H1 (cell line): Measurements from ENCODE around the gene FHIT. TPM values are rescaled to one million over a fixed set of nuclear protein-coding genes. Genes with fewer than 3 reads are reported as not detected.

ENCODE experiments used
- CTCF ChIA-PET: fragments of 300-600 bp; sonication (Branson Sonifier 250); formaldehyde crosslinking; loops from one replicate; lab custom pipeline; 2021; ENCODE audit not compliant: partially characterized antibody; lab: Charles Lee
- POLR2A ChIA-PET: fragments of 300-600 bp; sonication (Branson Sonifier 250); formaldehyde crosslinking; loops from one replicate; lab custom pipeline; 2021; ENCODE audit warnings: inconsistent platforms; ENCODE audit not compliant: partially characterized antibody; lab: Charles Lee
- DNase-seq, 2 experiments: peaks; one replicate each; pipeline versions ENCODE4 v3.0.0 to v3.0.0-alpha.2; 2010 to 2022; ENCODE audit warnings: low spot score in 2 of 2, low read depth in 1 of 2, mixed read lengths in 1 of 2
- FAIRE-seq: peaks from 2 replicates; lab custom pipeline; 2011; peaks lifted over from hg19 to GRCh38; lab: Jason Lieb, UNC
- H2AFZ ChIP-seq: 2 replicates; pipeline ENCODE4 v1.8.1; 2012; ENCODE audit warnings: low read length, inconsistent platforms
- H2AK5ac ChIP-seq: 2 replicates; pipeline ENCODE4 v1.6.1; 2013; ENCODE audit warnings: low read depth, low read length
- H2BK120ac ChIP-seq: replicated peaks from 2 replicates; pipeline ENCODE3; 2013; ENCODE audit warnings: low read depth, low read length, inconsistent platforms
- H2BK12ac ChIP-seq: 2 replicates; pipeline ENCODE4 v1.6.1; 2013; ENCODE audit warnings: low read depth, low read length
- H2BK15ac ChIP-seq: 2 replicates; pipeline ENCODE4 v1.6.1; 2013; ENCODE audit warnings: low read length
- H2BK20ac ChIP-seq: 2 replicates; pipeline ENCODE4 v1.6.1; 2013; ENCODE audit warnings: low read length
- H2BK5ac ChIP-seq: 2 replicates; pipeline ENCODE4 v1.6.1; 2013; ENCODE audit warnings: low read depth, low read length
- H3K14ac ChIP-seq: 2 replicates; pipeline ENCODE4 v1.6.1; 2013; ENCODE audit warnings: inconsistent platforms; ENCODE audit not compliant: insufficient read length
- H3K18ac ChIP-seq: 2 replicates; pipeline ENCODE4 v1.6.1; 2013; ENCODE audit warnings: low read length; ENCODE audit errors: extremely low read depth
- H3K23ac ChIP-seq: 2 replicates; pipeline ENCODE4 v1.6.1; 2013; ENCODE audit warnings: inconsistent platforms; ENCODE audit not compliant: insufficient read length
- H3K23me2 ChIP-seq: 2 replicates; pipeline ENCODE4 v1.6.1; 2013; ENCODE audit warnings: low read depth, low read length
- H3K27ac ChIP-seq: 2 replicates; pipeline ENCODE4 v1.6.1; 2011; ENCODE audit warnings: low read depth, low read length, inconsistent platforms
- H3K27me3 ChIP-seq, 4 experiments: replicated peaks in 1 of 4; 1 replicate in 1 of 4; 2 replicates in 3 of 4; pipeline versions ENCODE4 v1.6.1 to v1.8.1; 2011 to 2013; ENCODE audit warnings: low read length in 3 of 4, mild to moderate bottlenecking in 3 of 4, inconsistent platforms in 2 of 4, mixed read lengths in 2 of 4, moderate library complexity in 1 of 4; ENCODE audit not compliant: control insufficient read depth in 3 of 4, insufficient read depth in 3 of 4; ENCODE audit errors: extremely low read depth in 1 of 4
- H3K36me3 ChIP-seq, 4 experiments: 2 replicates each; pipeline versions ENCODE4 v1.6.1 to v1.8.1; 2011 to 2013; ENCODE audit warnings: mild to moderate bottlenecking in 4 of 4, low read length in 3 of 4, moderate library complexity in 2 of 4, control low read depth in 1 of 4, inconsistent platforms in 1 of 4; ENCODE audit not compliant: insufficient read depth in 4 of 4, control insufficient read depth in 2 of 4
- H3K4ac ChIP-seq: replicated peaks from 2 replicates; pipeline ENCODE3; 2013; ENCODE audit warnings: low read length, low read depth, mixed read lengths, inconsistent platforms; ENCODE audit not compliant: insufficient read length
- H3K4me1 ChIP-seq, 4 experiments: replicated peaks in 1 of 4; 1 replicate in 1 of 4; 2 replicates in 3 of 4; pipeline versions ENCODE4 v1.6.1 to v1.8.1; 2011 to 2013; ENCODE audit warnings: low read length in 3 of 4, inconsistent platforms in 2 of 4, mixed read lengths in 1 of 4; ENCODE audit not compliant: insufficient read depth in 4 of 4, control insufficient read depth in 3 of 4
- H3K4me2 ChIP-seq, 2 experiments: 2 replicates each; pipeline versions ENCODE4 v1.6.1 to v1.8.1; 2011 to 2013; ENCODE audit warnings: low read depth in 2 of 2, low read length in 2 of 2, control low read depth in 1 of 2, inconsistent platforms in 1 of 2, mild to moderate bottlenecking in 1 of 2; ENCODE audit not compliant: insufficient read depth in 1 of 2
- H3K4me3 ChIP-seq, 4 experiments: fragments of 200-600, 300-600 bp in 1 of 4; sonication (generic), shearing (Covaris generic), sonication (Bioruptor Twin) in 1 of 4; 2 replicates each; pipeline versions ENCODE4 v1.5.1 to v1.8.1; 2011 to 2016; ENCODE audit warnings: low read length in 4 of 4, low read depth in 3 of 4, control low read depth in 2 of 4, inconsistent platforms in 2 of 4, mild to moderate bottlenecking in 2 of 4, mixed read lengths in 1 of 4, moderate library complexity in 1 of 4; ENCODE audit not compliant: insufficient read depth in 2 of 4; ENCODE audit errors: extremely low read depth in 1 of 4
- H3K56ac ChIP-seq: replicated peaks from 2 replicates; pipeline ENCODE3; 2013; ENCODE audit warnings: low read depth, mild to moderate bottlenecking, mixed read lengths, low read length, inconsistent platforms; ENCODE audit not compliant: insufficient read length
- H3K79me1 ChIP-seq: 2 replicates; pipeline ENCODE4 v1.6.1; 2013; ENCODE audit warnings: low read depth, low read length, control low read depth
- H3K79me2 ChIP-seq, 2 experiments: 2 replicates each; pipeline versions ENCODE4 v1.6.1 to v1.8.1; 2012 to 2013; ENCODE audit warnings: low read length in 2 of 2, mild to moderate bottlenecking in 2 of 2, inconsistent platforms in 1 of 2; ENCODE audit not compliant: insufficient read depth in 2 of 2, control insufficient read depth in 1 of 2
- H3K9ac ChIP-seq, 4 experiments: replicated peaks in 1 of 4; 1 replicate in 1 of 4; 2 replicates in 3 of 4; pipeline versions ENCODE4 v1.6.1 to v1.8.1; 2011 to 2013; ENCODE audit warnings: low read depth in 3 of 4, low read length in 3 of 4, control low read depth in 2 of 4, mild to moderate bottlenecking in 2 of 4, moderate library complexity in 2 of 4, inconsistent platforms in 1 of 4; ENCODE audit errors: extremely low read depth in 1 of 4
- H3K9me3 ChIP-seq, 2 experiments: 2 replicates each; pipeline versions ENCODE4 v1.6.1 to v1.8.1; 2012 to 2013; ENCODE audit warnings: mild to moderate bottlenecking in 2 of 2, moderate library complexity in 2 of 2, control low read depth in 1 of 2, inconsistent platforms in 1 of 2, low read depth in 1 of 2, low read length in 1 of 2, mixed read lengths in 1 of 2; ENCODE audit not compliant: insufficient read depth in 2 of 2
- H4K20me1 ChIP-seq, 2 experiments: replicated peaks in 1 of 2; 2 replicates each; pipeline versions ENCODE3 to v1.8.1; 2011 to 2013; ENCODE audit warnings: inconsistent platforms in 2 of 2, low read length in 2 of 2, mild to moderate bottlenecking in 1 of 2; ENCODE audit not compliant: insufficient read depth in 2 of 2, control insufficient read depth in 1 of 2
- H4K5ac ChIP-seq: 2 replicates; pipeline ENCODE4 v1.6.1; 2013; ENCODE audit warnings: low read length, low read depth, mixed read lengths, inconsistent platforms; ENCODE audit not compliant: insufficient read length
- H4K8ac ChIP-seq: 2 replicates; pipeline ENCODE4 v1.8.0; 2013; ENCODE audit warnings: mild to moderate bottlenecking, moderate library complexity, low read length, inconsistent platforms; ENCODE audit not compliant: insufficient read depth; ENCODE audit errors: extremely low read depth
- H4K91ac ChIP-seq: replicated peaks from 2 replicates; pipeline ENCODE3; 2013; ENCODE audit warnings: low read length, mixed read lengths, inconsistent platforms; ENCODE audit not compliant: insufficient read length
- FOSL1 ChIP-seq: IDR thresholded peaks from 2 replicates; pipeline ENCODE4 v1.6.1; 2011; ENCODE audit warnings: mild to moderate bottlenecking, low read depth, low read length, moderate library complexity; ENCODE audit not compliant: insufficient read depth
- HDAC6 ChIP-seq: IDR thresholded peaks from one replicate; pipeline ENCODE4 v1.7.1; 2012; ENCODE audit warnings: low read depth, mild to moderate bottlenecking, inconsistent platforms, low read length, moderate library complexity
- KDM1A ChIP-seq: fragments of 200-600, 300-600 bp; sonication (generic); IDR thresholded peaks from 2 replicates; pipeline ENCODE4 v1.7.1; 2016; ENCODE audit warnings: mild to moderate bottlenecking, low read length, borderline replicate concordance
- NANOG ChIP-seq: IDR thresholded peaks from 2 replicates; pipeline ENCODE4 v1.6.1; 2011; ENCODE audit warnings: low read length, low read depth, mild to moderate bottlenecking, inconsistent platforms; ENCODE audit not compliant: insufficient read depth, poor library complexity, severe bottlenecking
- RBBP5 ChIP-seq: IDR thresholded peaks from 2 replicates; pipeline ENCODE4 v1.7.1; 2012; ENCODE audit warnings: low read depth, mild to moderate bottlenecking, inconsistent platforms, low read length, moderate library complexity, borderline replicate concordance
- RFX5 ChIP-seq: IDR thresholded peaks from 2 replicates; pipeline ENCODE4 v1.6.1; 2011; ENCODE audit warnings: low read depth, low read length, improper control_type of control experiment, borderline replicate concordance
- SIX5 ChIP-seq: IDR thresholded peaks from 2 replicates; pipeline ENCODE4 v1.6.1; 2011; ENCODE audit warnings: mild to moderate bottlenecking, low read depth, low read length
- ZNF274 ChIP-seq: IDR thresholded peaks from 2 replicates; pipeline ENCODE4 v1.7.0; 2012; ENCODE audit warnings: low read length, borderline replicate concordance; ENCODE audit errors: extremely low read depth
- WGBS, 2 experiments: shearing (Covaris generic) in 1 of 2; methylation state at CpG; one replicate each; pipeline versions ENCODE4 v1.1.6 to v1.1.7; 2013 to 2015; ENCODE audit warnings: low lambda C conversion rate in 2 of 2, mixed read lengths in 2 of 2, inconsistent platforms in 1 of 2, low coverage in 1 of 2, missing lambda C conversion rate in 1 of 2; ENCODE audit not compliant: insufficient replicate concordance in 2 of 2, insufficient coverage in 1 of 2, insufficient read length in 1 of 2; ENCODE audit errors: extremely low coverage in 1 of 2, missing lambda C conversion rate in 1 of 2; 5-methylcytosine and 5-hydroxymethylcytosine counted together
- polyA plus RNA-seq, 7 experiments: library from polyadenylated mRNA; depleted of rRNA in 3 of 7; stranded (reverse) in 5 of 7; unstranded in 2 of 7; fragments of >200 nt in 5 of 7; fragments of 200-250 nt in 2 of 7; gene quantifications; 1 replicate in 5 of 7; 2 replicates in 1 of 7; 4 replicates in 1 of 7; pipeline versions ENCODE4 v1.2.1 to v1.2.3, GENCODE V29; 2011 to 2013; ENCODE audit warnings: missing spikeins in 2 of 7, mixed read lengths in 2 of 7
- total RNA-seq: library from RNA; stranded (reverse); fragmentation: NEBNext Ultra II Directional; extraction: Animal tissue kit (Norgen Biotek cat#: 25700); gene quantifications from 2 replicates; pipeline ENCODE4 v1.2.1, GENCODE V29; 2021
- TF ChIP-seq, protein P1 (sequence below): IDR thresholded peaks from 2 replicates; pipeline ENCODE4 v1.6.1; 2011; ENCODE audit warnings: low read depth, mild to moderate bottlenecking, low read length; ENCODE audit not compliant: insufficient read depth
- TF ChIP-seq, protein P2 (sequence below): IDR thresholded peaks from 2 replicates; pipeline ENCODE4 v1.6.1; 2012; ENCODE audit warnings: low read length, inconsistent platforms
- TF ChIP-seq, protein P3 (sequence below): IDR thresholded peaks from 2 replicates; pipeline ENCODE4 v1.6.1; 2012; ENCODE audit warnings: inconsistent platforms

FHIT gene
- total and polyA plus RNA-seq, 2 of the 8 experiments (the other 6 are each of a cell fraction or from before 2014, with no cell fraction given): 1.2 to 3.2 TPM

DNA sequence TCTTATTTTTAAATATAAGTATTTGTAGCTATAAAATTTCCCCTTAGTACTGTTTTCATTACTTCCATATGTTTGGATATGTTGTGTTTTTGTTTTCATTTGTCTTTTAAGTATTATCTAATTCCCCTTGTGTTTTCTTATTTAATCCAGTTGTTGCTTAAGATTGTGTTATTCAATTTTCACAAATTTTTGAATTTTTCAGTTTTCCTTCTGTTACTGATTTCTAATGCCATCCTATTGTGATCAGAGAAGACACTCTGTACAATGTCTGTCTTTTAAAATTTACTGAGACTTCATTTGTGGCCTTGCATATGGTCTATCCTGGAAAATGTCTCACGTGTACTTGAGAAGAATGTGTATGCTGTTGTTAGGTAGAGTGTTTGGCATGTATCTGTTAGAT lies 1405.9 kb downstream of the FHIT start:
- Histone ChIP-seq H3K4me1 (no peaks in the 10 kb centered on the region), H3K23ac (no peak overlapping the region), H2BK5ac (no peak overlapping the region), H3K56ac (no peak overlapping the region), H3K4me2 (no peak overlapping the region), H2BK12ac (no peak overlapping the region), H3K9ac (no peak overlapping the region), H2BK15ac (no peak overlapping the region), H2AFZ (no peak overlapping the region), H3K79me1 (no peaks in the 10 kb centered on the region), H4K20me1 (no peaks in the 10 kb centered on the region), H3K36me3 (no peaks in the 10 kb centered on the region), H3K23me2 (no peaks in the 10 kb centered on the region; the same call in 1 of the 2 replicates), H2BK120ac (no peak overlapping the region), H3K9me3 (no peaks in the 10 kb centered on the region), H3K27ac (no peak overlapping the region), H2BK20ac (no peak overlapping the region), H4K91ac (no peak overlapping the region), H2AK5ac (no peak overlapping the region), H3K4me3 (no peak overlapping the region), H3K14ac (no peak overlapping the region), H3K27me3 (no peaks in the 10 kb centered on the region; a peak in 1 of 7 replicates), H3K4ac (no peak overlapping the region), H3K18ac (no peak overlapping the region), H4K8ac (no peak overlapping the region), H4K5ac (no peak overlapping the region), H3K79me2 (no peaks in the 10 kb centered on the region)
- WGBS, 2 experiments: 83% methylated on average over 1 of the region's 1 CpG; no CpG with 5 or more reads in 1 of the 2 experiments
- DNase-seq (no peak), FAIRE-seq (no peak)
- POLR2A ChIA-PET: no interaction called here
- CTCF ChIA-PET: interaction anchor here (0.7 to 1.2 kb wide), 2 partner anchors 13 to 480 kb away, joined by 3 read pairs; no protein-coding TSS in a partner anchor
- TF ChIP-seq, protein P1, sequence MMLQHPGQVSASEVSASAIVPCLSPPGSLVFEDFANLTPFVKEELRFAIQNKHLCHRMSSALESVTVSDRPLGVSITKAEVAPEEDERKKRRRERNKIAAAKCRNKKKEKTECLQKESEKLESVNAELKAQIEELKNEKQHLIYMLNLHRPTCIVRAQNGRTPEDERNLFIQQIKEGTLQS: no peak
- TF ChIP-seq ZNF274 (no peak), KDM1A (no peak), RFX5 (no peak), RBBP5 (no peak), FOSL1 (no peak), HDAC6 (no peak), SIX5 (no peak), NANOG (no peak)
- TF ChIP-seq, protein P2, sequence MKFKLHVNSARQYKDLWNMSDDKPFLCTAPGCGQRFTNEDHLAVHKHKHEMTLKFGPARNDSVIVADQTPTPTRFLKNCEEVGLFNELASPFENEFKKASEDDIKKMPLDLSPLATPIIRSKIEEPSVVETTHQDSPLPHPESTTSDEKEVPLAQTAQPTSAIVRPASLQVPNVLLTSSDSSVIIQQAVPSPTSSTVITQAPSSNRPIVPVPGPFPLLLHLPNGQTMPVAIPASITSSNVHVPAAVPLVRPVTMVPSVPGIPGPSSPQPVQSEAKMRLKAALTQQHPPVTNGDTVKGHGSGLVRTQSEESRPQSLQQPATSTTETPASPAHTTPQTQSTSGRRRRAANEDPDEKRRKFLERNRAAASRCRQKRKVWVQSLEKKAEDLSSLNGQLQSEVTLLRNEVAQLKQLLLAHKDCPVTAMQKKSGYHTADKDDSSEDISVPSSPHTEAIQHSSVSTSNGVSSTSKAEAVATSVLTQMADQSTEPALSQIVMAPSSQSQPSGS: no peak
- TF ChIP-seq, protein P3, sequence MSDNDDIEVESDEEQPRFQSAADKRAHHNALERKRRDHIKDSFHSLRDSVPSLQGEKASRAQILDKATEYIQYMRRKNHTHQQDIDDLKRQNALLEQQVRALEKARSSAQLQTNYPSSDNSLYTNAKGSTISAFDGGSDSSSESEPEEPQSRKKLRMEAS: no peak
